Astrocyte (in vitro differentiated cells and primary cell): ENCODE data around the gene GCKR. TPM values are rescaled to one million over a fixed set of nuclear protein-coding genes. Genes with fewer than 3 reads are reported as not detected.

Experiments used
- DNase-seq: peaks from one replicate; pipeline ENCODE4 v3.0.0-alpha.2; 2010; ENCODE audit warnings: low read depth
- FAIRE-seq: peaks from 2 replicates; lab custom pipeline; 2011; peaks lifted over from hg19 to GRCh38; lab: Jason Lieb, UNC
- H2AFZ ChIP-seq: 2 replicates; pipeline ENCODE4 v1.6.0; 2012; ENCODE audit warnings: low read depth, low read length, inconsistent platforms
- H3K27ac ChIP-seq: 2 replicates; pipeline ENCODE4 v1.5.1; 2011; ENCODE audit warnings: low read depth, low read length, inconsistent platforms
- H3K27me3 ChIP-seq: 2 replicates; pipeline ENCODE4 v1.6.0; 2011; ENCODE audit warnings: low read length, inconsistent platforms; ENCODE audit not compliant: insufficient read depth
- H3K36me3 ChIP-seq: 2 replicates; pipeline ENCODE4 v1.5.1; 2011; ENCODE audit warnings: low read length, inconsistent platforms; ENCODE audit not compliant: insufficient read depth
- H3K4me1 ChIP-seq: 2 replicates; pipeline ENCODE4 v1.5.1; 2011; ENCODE audit warnings: low read length, inconsistent platforms; ENCODE audit not compliant: insufficient read depth
- H3K4me2 ChIP-seq: 2 replicates; pipeline ENCODE4 v1.6.0; 2012; ENCODE audit warnings: low read length, inconsistent platforms
- H3K4me3 ChIP-seq: 2 replicates; pipeline ENCODE4 v1.5.1; 2011; ENCODE audit warnings: low read depth, mild to moderate bottlenecking, low read length, inconsistent platforms; ENCODE audit not compliant: insufficient read depth
- H3K79me2 ChIP-seq: 2 replicates; pipeline ENCODE4 v1.6.0; 2012; ENCODE audit warnings: mild to moderate bottlenecking, low read length, inconsistent platforms; ENCODE audit not compliant: insufficient read depth
- H3K9ac ChIP-seq: 2 replicates; pipeline ENCODE4 v1.6.0; 2012; ENCODE audit warnings: mild to moderate bottlenecking, low read length, inconsistent platforms
- H3K9me3 ChIP-seq: 2 replicates; pipeline ENCODE4 v1.5.1; 2012; ENCODE audit warnings: low read depth, mild to moderate bottlenecking, low read length, inconsistent platforms; ENCODE audit not compliant: insufficient read depth
- H4K20me1 ChIP-seq: 2 replicates; pipeline ENCODE4 v1.6.0; 2012; ENCODE audit warnings: low read length, inconsistent platforms; ENCODE audit not compliant: insufficient read depth
- H3K27ac Mint-ChIP-seq: one replicate; pipeline ENCODE4 v1.8.0; 2021; ENCODE audit warnings: mild to moderate bottlenecking, mixed read lengths; ENCODE audit not compliant: unreplicated experiment
- H3K27me3 Mint-ChIP-seq: one replicate; pipeline ENCODE4 v1.8.0; 2021; ENCODE audit warnings: low read depth, mixed read lengths; ENCODE audit not compliant: unreplicated experiment
- H3K36me3 Mint-ChIP-seq: one replicate; pipeline ENCODE4 v1.8.0; 2021; ENCODE audit warnings: low read depth, mixed read lengths; ENCODE audit not compliant: unreplicated experiment
- H3K4me1 Mint-ChIP-seq: one replicate; pipeline ENCODE4 v1.8.0; 2021; ENCODE audit warnings: low read depth, mixed read lengths; ENCODE audit not compliant: unreplicated experiment
- H3K4me3 Mint-ChIP-seq: one replicate; pipeline ENCODE4 v1.8.0; 2021; ENCODE audit warnings: mild to moderate bottlenecking, moderate library complexity, mixed read lengths; ENCODE audit not compliant: unreplicated experiment
- H3K9me3 Mint-ChIP-seq: one replicate; pipeline ENCODE4 v1.8.0; 2021; ENCODE audit warnings: mild to moderate bottlenecking, mixed read lengths; ENCODE audit not compliant: unreplicated experiment
- CTCF ChIP-seq: IDR thresholded peaks from 2 replicates; pipeline ENCODE4 v1.5.1; 2011; ENCODE audit warnings: low read depth, mild to moderate bottlenecking, inconsistent platforms, low read length, moderate library complexity; ENCODE audit not compliant: insufficient read depth
- EZH2 ChIP-seq: IDR thresholded peaks from 2 replicates; pipeline ENCODE4 v1.6.1; 2012; ENCODE audit warnings: mild to moderate bottlenecking, low read length, inconsistent platforms; ENCODE audit not compliant: insufficient read depth
- total RNA-seq: library from RNA; stranded (reverse); gene quantifications from 2 replicates; pipeline ENCODE4 v1.2.1, GENCODE V29; 2021

Gene GCKR
- total RNA-seq, 1 donor from 2014 or later = not detected

DNA sequence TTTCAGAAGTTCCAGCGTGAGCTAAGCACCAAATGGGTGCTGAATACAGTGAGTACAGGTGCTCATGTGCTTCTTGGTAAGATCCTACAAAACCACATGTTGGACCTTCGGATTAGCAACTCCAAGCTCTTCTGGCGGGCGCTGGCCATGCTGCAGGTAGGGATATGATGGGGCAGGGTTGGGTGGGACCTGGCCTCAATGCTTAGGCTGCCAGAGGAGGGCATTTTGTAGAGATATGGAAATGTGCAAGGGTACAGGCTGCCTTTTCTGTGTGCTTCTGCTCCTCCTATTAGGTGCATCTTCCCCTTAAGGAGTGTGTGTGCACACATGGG, 22.1 kb downstream of the GCKR start:
- H3K9ac ChIP-seq = no peak overlapping the region
- H3K27me3 ChIP-seq = peaks cover 2% of the 10 kb centered on the region
- FAIRE-seq = no peak
- no peak overlapping the region for H3K4me3 ChIP-seq
- H3K27me3 Mint-ChIP-seq = peaks cover 20% of the 10 kb centered on the region
- H3K36me3 ChIP-seq = no peaks in the 10 kb centered on the region
- no peaks in the 10 kb centered on the region for H3K36me3 Mint-ChIP-seq
- H3K4me3 Mint-ChIP-seq = no peak overlapping the region
- no peak for TF ChIP-seq CTCF
- TF ChIP-seq EZH2 = no peak
- DNase-seq = no peak
- no peaks in the 10 kb centered on the region for H3K4me1 Mint-ChIP-seq
- H4K20me1 ChIP-seq = no peaks in the 10 kb centered on the region
- no peak overlapping the region for H3K27ac Mint-ChIP-seq
- no peak overlapping the region for H2AFZ ChIP-seq
- no peak overlapping the region for H3K4me2 ChIP-seq
- no peak overlapping the region for H3K27ac ChIP-seq
- H3K4me1 ChIP-seq = no peaks in the 10 kb centered on the region
- no peaks in the 10 kb centered on the region for H3K9me3 ChIP-seq
- no peaks in the 10 kb centered on the region for H3K9me3 Mint-ChIP-seq
- H3K79me2 ChIP-seq = no peaks in the 10 kb centered on the region

DNA sequence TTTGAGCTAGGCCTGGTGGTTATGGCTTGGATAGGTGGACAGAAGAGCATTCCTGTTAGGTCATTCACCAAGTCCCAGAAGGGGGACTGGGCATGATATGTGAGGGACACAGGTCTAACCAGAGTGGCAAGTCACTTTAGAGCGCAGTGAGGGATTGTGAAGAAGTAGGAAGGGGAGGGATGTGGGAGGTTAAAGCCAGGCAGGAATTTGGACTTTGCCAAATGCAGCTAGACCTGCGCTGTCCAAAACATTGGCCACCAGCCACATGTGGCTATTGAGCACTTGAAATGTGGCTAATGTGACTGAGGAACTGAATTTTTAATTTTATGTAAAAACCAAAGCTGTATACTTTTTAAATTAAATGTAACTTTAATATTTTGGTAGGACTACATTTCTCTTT, 23.7 kb downstream of the GCKR start:
- no peak overlapping the region for H3K27ac Mint-ChIP-seq
- H2AFZ ChIP-seq = no peak overlapping the region
- H3K27ac ChIP-seq = no peak overlapping the region
- FAIRE-seq = no peak
- no peaks in the 10 kb centered on the region for H3K27me3 ChIP-seq
- H3K9ac ChIP-seq = no peak overlapping the region
- TF ChIP-seq CTCF (no peak), EZH2 (no peak)
- no peaks in the 10 kb centered on the region for H3K36me3 Mint-ChIP-seq
- no peaks in the 10 kb centered on the region for H4K20me1 ChIP-seq
- H3K9me3 ChIP-seq = no peaks in the 10 kb centered on the region
- no peaks in the 10 kb centered on the region for H3K4me1 ChIP-seq
- peaks cover 19% of the 10 kb centered on the region for H3K27me3 Mint-ChIP-seq
- no peaks in the 10 kb centered on the region for H3K4me1 Mint-ChIP-seq
- no peak for DNase-seq
- no peaks in the 10 kb centered on the region for H3K9me3 Mint-ChIP-seq
- H3K36me3 ChIP-seq = no peaks in the 10 kb centered on the region
- no peak overlapping the region for H3K4me3 Mint-ChIP-seq
- no peaks in the 10 kb centered on the region for H3K79me2 ChIP-seq
- no peak overlapping the region for H3K4me2 ChIP-seq
- no peak overlapping the region for H3K4me3 ChIP-seq

DNA sequence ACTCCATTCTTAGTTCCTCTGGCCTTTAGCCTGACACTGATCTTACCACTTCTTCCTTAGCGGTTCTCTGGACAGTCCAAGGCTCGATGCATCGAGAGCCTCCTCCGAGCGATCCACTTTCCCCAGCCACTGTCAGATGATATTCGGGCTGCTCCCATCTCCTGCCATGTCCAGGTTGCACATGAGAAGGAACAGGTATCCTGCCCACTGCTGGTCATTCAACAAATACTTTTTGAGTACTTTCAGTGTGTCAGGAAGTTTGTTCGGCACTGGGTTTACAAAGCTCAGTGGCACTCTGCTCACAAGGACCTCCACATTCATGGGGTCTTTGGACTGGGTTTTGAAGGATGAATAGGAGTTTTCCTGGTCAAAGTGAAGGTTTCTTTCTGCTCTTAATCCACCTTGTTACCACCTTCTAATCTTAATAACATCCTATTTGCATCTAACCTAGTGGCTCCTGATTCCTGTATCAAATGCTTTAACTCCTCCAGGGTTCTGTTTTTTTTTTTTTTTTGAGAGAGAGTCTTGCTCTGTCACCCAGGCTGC, 25.8 kb downstream of the GCKR start:
- no peaks in the 10 kb centered on the region for H3K9me3 ChIP-seq
- no peak overlapping the region for H2AFZ ChIP-seq
- H3K27ac Mint-ChIP-seq = no peak overlapping the region
- FAIRE-seq = no peak
- H3K27ac ChIP-seq = no peak overlapping the region
- no peaks in the 10 kb centered on the region for H3K4me1 Mint-ChIP-seq
- H3K4me3 ChIP-seq = no peak overlapping the region
- no peak for DNase-seq
- H3K36me3 Mint-ChIP-seq = no peaks in the 10 kb centered on the region
- no peaks in the 10 kb centered on the region for H3K4me1 ChIP-seq
- no peak overlapping the region for H3K4me3 Mint-ChIP-seq
- TF ChIP-seq CTCF = no peak
- TF ChIP-seq EZH2 = no peak
- peaks cover 19% of the 10 kb centered on the region for H3K27me3 Mint-ChIP-seq
- no peaks in the 10 kb centered on the region for H3K79me2 ChIP-seq
- no peaks in the 10 kb centered on the region for H3K9me3 Mint-ChIP-seq
- H3K36me3 ChIP-seq = no peaks in the 10 kb centered on the region
- no peaks in the 10 kb centered on the region for H4K20me1 ChIP-seq
- H3K27me3 ChIP-seq = no peaks in the 10 kb centered on the region
- no peak overlapping the region for H3K4me2 ChIP-seq
- H3K9ac ChIP-seq = no peak overlapping the region
